Activated CD4-positive, alpha-beta memory T cell treated with anti-CD3 and anti-CD28 coated beads for 36 hours (primary cell): Measurements from ENCODE around the gene HTN1. TPM values are rescaled to one million over a fixed set of nuclear protein-coding genes. Genes with fewer than 3 reads are reported as not detected.

Experiments used
- CTCF ChIA-PET: fragments of 350-600 bp; sonication (Branson Sonifier 250); formaldehyde crosslinking; loops from one replicate; lab custom pipeline; 2021; ENCODE audit warnings: antibody characterized with exemption, inconsistent platforms; lab: Charles Lee
- POLR2A ChIA-PET: fragments of 350-600 bp; sonication (Branson Sonifier 250); formaldehyde crosslinking; loops from one replicate; lab custom pipeline; 2021; ENCODE audit warnings: antibody characterized with exemption; lab: Charles Lee
- DNase-seq: peaks from one replicate; pipeline ENCODE4 v3.0.0-alpha.2; 2020
- H3K27ac Mint-ChIP-seq: one replicate; pipeline ENCODE4 v1.8.0; 2021; ENCODE audit warnings: mixed read lengths
- H3K27me3 Mint-ChIP-seq: one replicate; pipeline ENCODE4 v1.8.0; 2021; ENCODE audit warnings: mixed read lengths
- H3K36me3 Mint-ChIP-seq: one replicate; pipeline ENCODE4 v1.8.0; 2021; ENCODE audit warnings: mixed read lengths
- H3K4me1 Mint-ChIP-seq: one replicate; pipeline ENCODE4 v1.8.0; 2021; ENCODE audit warnings: low read depth, mixed read lengths
- H3K4me3 Mint-ChIP-seq: one replicate; pipeline ENCODE4 v1.8.0; 2021; ENCODE audit warnings: mild to moderate bottlenecking, mixed read lengths
- H3K9me3 Mint-ChIP-seq: one replicate; pipeline ENCODE4 v1.8.0; 2021; ENCODE audit warnings: mixed read lengths
- intact Hi-C: fragments of 100-400 bp; cut with micrococcal nuclease; formaldehyde crosslinking; loops from one replicate; pipeline ENCODE4 v1.15.1; 2023
- total RNA-seq, 2 experiments: library from RNA; stranded (reverse); gene quantifications; one replicate each; pipeline ENCODE4 v1.2.3, GENCODE V29; 2021

HTN1 gene
- total RNA-seq, 2 experiments from 2014 or later, result not detected

DNA sequence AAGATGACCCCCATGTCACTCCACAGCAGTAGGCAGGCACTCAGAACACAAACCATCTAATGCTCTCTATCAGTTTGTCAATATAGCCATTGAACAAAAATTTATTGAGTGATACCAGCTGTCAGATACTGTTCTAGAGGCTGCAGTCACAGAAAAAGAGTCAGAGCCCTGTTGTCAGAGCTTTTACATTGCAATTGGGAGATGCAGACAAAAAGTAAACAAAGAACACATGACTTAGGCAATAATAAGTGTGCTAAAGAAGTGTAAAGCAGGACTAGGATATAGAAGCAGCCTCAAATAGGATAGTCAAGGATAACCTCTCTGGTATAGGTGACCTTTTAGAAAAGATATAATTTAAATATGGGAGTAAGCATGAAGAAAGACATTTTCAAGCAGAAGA, 8.9 kb downstream of the HTN1 start:
- no peak overlapping the region for H3K4me3 Mint-ChIP-seq

DNA sequence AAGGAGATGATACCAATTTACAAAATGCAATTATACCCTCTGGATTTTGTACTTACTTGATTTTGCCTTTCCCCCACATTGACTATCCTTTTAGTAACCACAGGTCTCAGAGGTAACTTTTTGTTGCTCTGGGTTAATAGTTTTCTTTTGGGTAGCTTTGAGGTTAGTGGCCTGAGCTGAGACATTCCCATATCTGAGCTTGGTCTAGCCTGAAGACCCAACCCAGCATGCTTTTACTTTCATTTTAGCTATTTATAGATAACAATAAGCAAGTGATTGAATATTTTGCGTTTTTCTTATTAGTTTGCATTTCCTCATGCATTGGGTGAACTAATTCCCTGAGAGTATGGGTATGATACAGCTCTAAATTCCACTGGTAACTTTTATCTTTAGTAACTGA, 11.8 kb downstream of the HTN1 start:
- H3K36me3 Mint-ChIP-seq, result no peaks in the 10 kb centered on the region
- ChIA-PET POLR2A (no interaction called here), CTCF (no interaction called here)
- no peaks in the 10 kb centered on the region for H3K4me1 Mint-ChIP-seq
- no peaks in the 10 kb centered on the region for H3K27me3 Mint-ChIP-seq
- peaks cover 2% of the 10 kb centered on the region for H3K9me3 Mint-ChIP-seq
- no peak overlapping the region for H3K4me3 Mint-ChIP-seq
- intact Hi-C loops, result no loop called here
- no peak for DNase-seq
- no peak overlapping the region for H3K27ac Mint-ChIP-seq

More for the DNA sequence above, 8.9 kb downstream of the HTN1 start:
- Mint-ChIP-seq H3K36me3 (no peaks in the 10 kb centered on the region), H3K27me3 (no peaks in the 10 kb centered on the region), H3K27ac (no peak overlapping the region), H3K4me1 (no peaks in the 10 kb centered on the region), H3K9me3 (peaks cover 12% of the 10 kb centered on the region)
- POLR2A ChIA-PET, result no interaction called here
- no peak for DNase-seq
- CTCF ChIA-PET, result no interaction called here
- intact Hi-C loops, result no loop called here

DNA sequence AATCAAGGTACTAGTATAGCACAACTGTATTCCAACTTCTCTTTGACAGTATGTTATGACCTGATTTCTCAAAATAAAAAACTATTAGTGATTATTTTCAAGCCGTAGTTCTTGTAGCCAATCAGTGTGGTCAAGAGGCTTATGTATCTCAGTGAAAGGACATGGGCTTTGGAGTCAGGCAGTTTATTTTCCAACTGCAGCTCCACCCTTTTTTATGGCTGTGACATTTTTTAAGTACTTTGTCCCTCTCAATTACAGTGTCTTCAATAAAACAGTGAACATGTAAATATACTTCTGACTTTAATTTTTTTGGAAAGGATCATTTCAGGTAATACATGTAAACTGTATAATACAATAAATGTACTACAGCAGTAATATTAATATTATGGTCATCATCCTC, 30.0 kb downstream of the HTN1 start:
- Mint-ChIP-seq H3K9me3 (no peaks in the 10 kb centered on the region), H3K27me3 (no peaks in the 10 kb centered on the region), H3K36me3 (no peaks in the 10 kb centered on the region), H3K27ac (no peak overlapping the region), H3K4me1 (no peaks in the 10 kb centered on the region), H3K4me3 (no peak overlapping the region)
- no peak for DNase-seq
- POLR2A ChIA-PET, result no interaction called here
- intact Hi-C loops, result no loop called here
- CTCF ChIA-PET, result no interaction called here

DNA sequence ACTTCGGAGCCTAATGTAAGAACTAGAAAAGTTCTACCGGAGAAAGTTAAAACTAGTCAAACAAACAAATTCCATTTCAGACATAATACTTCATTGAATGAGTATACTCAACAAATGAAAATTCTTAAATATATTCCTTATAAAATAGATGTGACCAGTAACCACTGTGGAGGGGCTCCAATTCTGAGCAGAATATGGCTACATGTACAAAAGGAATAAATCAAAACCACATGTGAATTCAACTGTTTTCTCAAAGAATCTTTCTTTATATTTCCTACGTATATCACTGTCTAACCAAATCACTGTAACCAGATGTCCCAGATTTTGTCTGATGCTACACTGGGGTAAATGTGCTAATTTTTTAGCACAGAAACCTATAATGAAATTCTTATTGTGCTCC, 49.0 kb downstream of the HTN1 start:
- Mint-ChIP-seq H3K27me3 (no peaks in the 10 kb centered on the region), H3K4me1 (no peaks in the 10 kb centered on the region), H3K9me3 (peaks cover 2% of the 10 kb centered on the region), H3K36me3 (no peaks in the 10 kb centered on the region), H3K4me3 (no peak overlapping the region), H3K27ac (no peak overlapping the region)
- POLR2A ChIA-PET, result no interaction called here
- no peak for DNase-seq
- CTCF ChIA-PET, result no interaction called here
- intact Hi-C loops, result no loop called here

Other genes starting within 250 kb of the HTN1 start
- gene SULT1E1, start 190.3 kb upstream of the HTN1 start, total RNA-seq, result not detected
- not detected for gene CSN1S1, start 119.4 kb upstream of the HTN1 start, total RNA-seq
- not detected for gene CSN2, start 84.7 kb upstream of the HTN1 start, total RNA-seq
- not detected for gene STATH, start 54.5 kb upstream of the HTN1 start, total RNA-seq
- not detected for gene HTN3, start 22.0 kb upstream of the HTN1 start, total RNA-seq
- not detected for gene PRR27, start 103.8 kb downstream of the HTN1 start, total RNA-seq
- not detected for gene ODAM, start 145.3 kb downstream of the HTN1 start, total RNA-seq
- gene FDCSP, start 175.7 kb downstream of the HTN1 start, total RNA-seq, result not detected
- gene CSN3, start 192.2 kb downstream of the HTN1 start, total RNA-seq, result not detected